Measurements from ENCODE around the gene COL11A1. TPM values are rescaled to one million over a fixed set of nuclear protein-coding genes. Genes with fewer than 3 reads are reported as not detected.

COL11A1 gene
- total and polyA plus RNA-seq, 2 of the 4 experiments (the other 2 are of a cell fraction), result 4.6 to 5.2 TPM

DNA sequence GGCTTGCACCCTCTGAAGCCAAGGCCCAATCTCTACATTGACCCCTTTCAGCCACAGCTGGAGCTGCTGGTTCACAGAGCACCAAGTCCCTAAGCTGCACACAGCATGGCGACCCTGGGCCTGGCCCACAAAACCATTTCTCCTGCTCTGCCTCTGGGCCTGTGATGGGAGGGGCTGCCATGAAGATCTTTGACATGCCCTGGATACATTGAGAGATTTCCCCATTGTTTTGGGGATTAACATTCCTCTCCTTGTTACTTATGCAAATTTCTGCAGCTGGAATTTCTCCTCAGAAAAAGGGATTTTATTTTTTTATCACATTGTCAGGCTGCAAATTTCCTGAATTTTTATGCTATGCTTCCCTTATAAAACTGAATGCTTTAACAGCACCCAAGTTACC is 235.8 kb downstream of the COL11A1 start:
- DNase-seq (no peak), ATAC-seq (ENCODE audit: low read depth) (no peak)
- CTCF ChIA-PET, result no interaction called here
- no peak overlapping the region for H4K91ac ChIP-seq (ENCODE audit: insufficient read depth, low read depth, low read length)
- no peak overlapping the region for H2AK5ac ChIP-seq (ENCODE audit: low read depth, low read length)
- H3K23ac ChIP-seq (ENCODE audit: low read depth, low read length), result no peak overlapping the region
- no peak overlapping the region for H2BK120ac ChIP-seq (ENCODE audit: low read depth, low read length)
- WGBS, 2 experiments (ENCODE audit: extremely low coverage in 2 of 2, insufficient read length in 1 of 2), result 80% methylated on average over 1 of the region's 1 CpG; no CpG with 5 or more reads in 1 of the 2 experiments
- dilution Hi-C loops (cut with HindIII; ENCODE audit: low sequenced_read_pairs, unreplicated experiment), result no loop called here
- H3K36me3 ChIP-seq (ENCODE audit: control insufficient read depth, insufficient read depth, low read length), result no peaks in the 10 kb centered on the region
- H3K18ac ChIP-seq (ENCODE audit: low read depth, low read length), result no peak overlapping the region
- H3K9me1 ChIP-seq (ENCODE audit: insufficient read depth, low read length), result no peaks in the 10 kb centered on the region
- H3K27me3 ChIP-seq (ENCODE audit: control insufficient read depth, insufficient read depth, low read length), result no peaks in the 10 kb centered on the region
- H3K4me1 ChIP-seq (ENCODE audit: control insufficient read depth, insufficient read depth, low read length), result no peaks in the 10 kb centered on the region
- H4K8ac ChIP-seq (ENCODE audit: low read depth in 2 of 2, low read length in 2 of 2), result no peak overlapping the region
- POLR2A ChIA-PET (ENCODE audit: unreplicated experiment), result no interaction called here
- H3K4me3 ChIP-seq (ENCODE audit: insufficient read depth, low read depth, low read length), result no peak overlapping the region
- H3K27ac ChIP-seq (ENCODE audit: insufficient read depth, low read length), result no peak overlapping the region
- H3K4me2 ChIP-seq (ENCODE audit: low read depth, low read length), result no peak overlapping the region
- intact Hi-C loops (cut with micrococcal nuclease), result no loop called here
- no peak overlapping the region for H3K56ac ChIP-seq (ENCODE audit: extremely low read depth, insufficient read depth, low read length)
- in situ Hi-C loops (cut with MboI; ENCODE audit: low sequenced_read_pairs), result no loop called here
- no peak overlapping the region for H3K9ac ChIP-seq (ENCODE audit: low read depth, low read length)
- H3K79me1 ChIP-seq (ENCODE audit: low read depth in 1 of 2, low read length in 2 of 2), result no peaks in the 10 kb centered on the region
- no peak overlapping the region for H2BK5ac ChIP-seq (ENCODE audit: low read depth, low read length, poor library complexity, severe bottlenecking)
- H2AK9ac ChIP-seq (replicated peaks; ENCODE audit: low read depth, low read length, poor library complexity), result no peak overlapping the region
- H2BK20ac ChIP-seq (ENCODE audit: low read depth, low read length), result no peak overlapping the region
- no peak overlapping the region for H3K4ac ChIP-seq (ENCODE audit: low read depth, low read length)
- TF ChIP-seq RCOR1 (IDR thresholded peaks at IDR 0.05; ENCODE audit: insufficient replicate concordance, low read length) (no peak), POLR2A (IDR thresholded peaks at IDR 0.05; ENCODE audit: low read depth, low read length) (no peak)
- BruUV-seq (replicated peaks), result no TSS peak
- H2BK15ac ChIP-seq (ENCODE audit: low read depth, low read length), result no peak overlapping the region
- no peak overlapping the region for H4K5ac ChIP-seq (ENCODE audit: low read depth, low read length)
- no peak overlapping the region for H2AFZ ChIP-seq (replicated peaks; ENCODE audit: low read length, poor library complexity)
- no peaks in the 10 kb centered on the region for H4K20me1 ChIP-seq (ENCODE audit: insufficient read depth, low read length)
- H3K9me3 ChIP-seq (ENCODE audit: control insufficient read depth, insufficient read depth, low read length), result no peaks in the 10 kb centered on the region
- H3K14ac ChIP-seq (replicated peaks; ENCODE audit: low read depth, low read length), result no peak overlapping the region

Measured in IMR-90 (cell line).